H9 (cell line): ENCODE measurements around the gene RERE. TPM values are rescaled to one million over a fixed set of nuclear protein-coding genes. Genes with fewer than 3 reads are reported as not detected.

ENCODE experiments used
- DNase-seq: peaks from one replicate; pipeline ENCODE4 v3.0.0-alpha.2; 2017
- H2AFZ ChIP-seq: one replicate; pipeline ENCODE4 v1.6.1; 2013; ENCODE audit warnings: mild to moderate bottlenecking, low read length, control low read depth, moderate library complexity
- H2AK5ac ChIP-seq: 2 replicates; pipeline ENCODE4 v1.6.1; 2013; ENCODE audit warnings: low read length, control low read depth, mixed read lengths; ENCODE audit not compliant: insufficient read length
- H2BK120ac ChIP-seq: one replicate; pipeline ENCODE4 v1.6.1; 2013; ENCODE audit warnings: low read depth, mild to moderate bottlenecking, low read length, control low read depth, inconsistent platforms; ENCODE audit not compliant: poor library complexity, severe bottlenecking
- H2BK12ac ChIP-seq: 2 replicates; pipeline ENCODE4 v1.6.1; 2013; ENCODE audit warnings: low read length, control low read depth, mixed read lengths, low read depth; ENCODE audit not compliant: insufficient read length
- H2BK15ac ChIP-seq: 2 replicates; pipeline ENCODE4 v1.6.1; 2013; ENCODE audit warnings: low read depth, low read length, control low read depth
- H2BK20ac ChIP-seq: one replicate; pipeline ENCODE4 v1.6.1; 2013; ENCODE audit warnings: low read depth, mild to moderate bottlenecking, low read length, control low read depth, inconsistent platforms; ENCODE audit not compliant: poor library complexity, severe bottlenecking
- H2BK5ac ChIP-seq: 2 replicates; pipeline ENCODE4 v1.6.1; 2013; ENCODE audit warnings: low read length, control low read depth, mixed read lengths; ENCODE audit not compliant: insufficient read length
- H3K14ac ChIP-seq: 2 replicates; pipeline ENCODE4 v1.6.1; 2013; ENCODE audit warnings: low read length, control low read depth; ENCODE audit not compliant: insufficient read depth
- H3K18ac ChIP-seq: 2 replicates; pipeline ENCODE4 v1.6.1; 2013; ENCODE audit warnings: low read depth, mild to moderate bottlenecking, mixed read lengths, low read length, control low read depth; ENCODE audit not compliant: insufficient read length
- H3K23ac ChIP-seq: 2 replicates; pipeline ENCODE4 v1.6.1; 2013; ENCODE audit warnings: low read length, control low read depth, mixed read lengths, low read depth; ENCODE audit not compliant: insufficient read length
- H3K23me2 ChIP-seq: 2 replicates; pipeline ENCODE4 v1.6.1; 2013; ENCODE audit warnings: low read depth, mild to moderate bottlenecking, mixed read lengths, low read length, control low read depth; ENCODE audit not compliant: insufficient read length, poor library complexity, severe bottlenecking
- H3K27ac ChIP-seq: 2 replicates; pipeline ENCODE4 v1.5.1; 2013; ENCODE audit warnings: low read length, control low read depth, mixed read lengths, low read depth; ENCODE audit not compliant: insufficient read length
- H3K27me3 ChIP-seq: 2 replicates; pipeline ENCODE4 v1.6.1; 2013; ENCODE audit warnings: low read length, control low read depth, inconsistent platforms; ENCODE audit not compliant: insufficient read depth
- H3K4ac ChIP-seq: 2 replicates; pipeline ENCODE4 v1.6.1; 2013; ENCODE audit warnings: low read depth, mild to moderate bottlenecking, control low read depth, inconsistent platforms, low read length, moderate library complexity
- H3K4me1 ChIP-seq: 2 replicates; pipeline ENCODE4 v1.6.1; 2013; ENCODE audit warnings: low read length, control low read depth, inconsistent platforms; ENCODE audit not compliant: insufficient read depth
- H3K4me2 ChIP-seq: 2 replicates; pipeline ENCODE4 v1.6.1; 2013; ENCODE audit warnings: low read length, control low read depth, mixed read lengths; ENCODE audit not compliant: insufficient read length, insufficient read depth
- H3K56ac ChIP-seq: 2 replicates; pipeline ENCODE4 v1.6.1; 2013; ENCODE audit warnings: low read depth, mild to moderate bottlenecking, mixed read lengths, low read length, control low read depth; ENCODE audit not compliant: insufficient read length
- H3K79me1 ChIP-seq: 2 replicates; pipeline ENCODE4 v1.6.1; 2013; ENCODE audit warnings: low read depth, mild to moderate bottlenecking, moderate library complexity, low read length, control low read depth, inconsistent platforms; ENCODE audit not compliant: insufficient read depth, poor library complexity, severe bottlenecking
- H3K79me2 ChIP-seq: 2 replicates; pipeline ENCODE4 v1.6.1; 2013; ENCODE audit warnings: low read length, control low read depth, inconsistent platforms; ENCODE audit not compliant: insufficient read depth
- H3K9ac ChIP-seq: 2 replicates; pipeline ENCODE4 v1.6.1; 2013; ENCODE audit warnings: low read length, control low read depth, mixed read lengths; ENCODE audit not compliant: insufficient read length; ENCODE audit errors: extremely low read depth
- H3K9me3 ChIP-seq: one replicate; pipeline ENCODE4 v1.6.1; 2013; ENCODE audit warnings: low read depth, low read length, inconsistent platforms; ENCODE audit not compliant: control insufficient read depth
- H3T11ph ChIP-seq: one replicate; pipeline ENCODE4 v1.6.1; 2013; ENCODE audit warnings: mild to moderate bottlenecking, low read length, control low read depth, inconsistent platforms
- H4K20me1 ChIP-seq: one replicate; pipeline ENCODE4 v1.6.1; 2013; ENCODE audit not compliant: control insufficient read depth, insufficient read length, insufficient read depth
- H4K5ac ChIP-seq: 2 replicates; pipeline ENCODE4 v1.6.1; 2013; ENCODE audit warnings: low read depth, mild to moderate bottlenecking, mixed read lengths, low read length, control low read depth; ENCODE audit not compliant: insufficient read length
- H4K8ac ChIP-seq: replicated peaks from 2 replicates; pipeline ENCODE4 v1.6.1; 2013; ENCODE audit warnings: low read length, control low read depth, mixed read lengths, low read depth; ENCODE audit not compliant: insufficient read length
- H4K91ac ChIP-seq: 2 replicates; pipeline ENCODE4 v1.6.1; 2013; ENCODE audit warnings: low read depth, mild to moderate bottlenecking, moderate library complexity, mixed read lengths, low read length, control low read depth; ENCODE audit not compliant: insufficient read length
- H3K27ac Mint-ChIP-seq, 3 experiments: 2 replicates in 2 of 3; 3 replicates in 1 of 3; pipeline ENCODE4 v1.8.0; 2020 to 2021; ENCODE audit warnings: mixed read lengths in 3 of 3, mild to moderate bottlenecking in 1 of 3, moderate library complexity in 1 of 3
- H3K27me3 Mint-ChIP-seq: 2 replicates; pipeline ENCODE4 v1.8.0; 2021; ENCODE audit warnings: low read depth, mild to moderate bottlenecking, moderate library complexity, mixed read lengths
- H3K36me3 Mint-ChIP-seq, 3 experiments: 2 replicates in 2 of 3; 3 replicates in 1 of 3; pipeline ENCODE4 v1.8.0; 2020 to 2021; ENCODE audit warnings: low read depth in 3 of 3, mixed read lengths in 3 of 3; ENCODE audit not compliant: insufficient read depth in 1 of 3
- H3K4me1 Mint-ChIP-seq, 2 experiments: 2 replicates each; pipeline ENCODE4 v1.8.0; 2020; ENCODE audit warnings: mixed read lengths in 2 of 2
- H3K4me3 Mint-ChIP-seq, 2 experiments: 2 replicates in 1 of 2; 3 replicates in 1 of 2; pipeline ENCODE4 v1.8.0; 2020 to 2021; ENCODE audit warnings: mild to moderate bottlenecking in 2 of 2, mixed read lengths in 2 of 2, moderate library complexity in 1 of 2
- H3K9me3 Mint-ChIP-seq, 2 experiments: 2 replicates in 1 of 2; 3 replicates in 1 of 2; pipeline ENCODE4 v1.8.0; 2020; ENCODE audit warnings: mild to moderate bottlenecking in 2 of 2, mixed read lengths in 2 of 2, moderate library complexity in 1 of 2
- CTCF ChIP-seq: fragments of 200-600 bp; sonication (generic); conservative IDR thresholded peaks from 3 replicates; pipeline ENCODE4 v1.8.0; 2021; ENCODE audit warnings: antibody characterized with exemption, mild to moderate bottlenecking
- WGBS: extraction: QIAGEN DNeasy Blood & Tissue Kit; methylation state at CpG from one replicate; pipeline ENCODE4 v1.1.7; 2013; ENCODE audit warnings: missing lambda C conversion rate, low lambda C conversion rate, mixed read lengths; ENCODE audit not compliant: insufficient read length; ENCODE audit errors: extremely low coverage; 5-methylcytosine and 5-hydroxymethylcytosine counted together
- total RNA-seq: library from RNA; stranded (reverse); gene quantifications from 2 replicates; pipeline ENCODE4 v1.2.1, GENCODE V29; 2021

RERE gene
- total RNA-seq, 1 experiment from 2014 or later = 103 TPM

- H2BK15ac ChIP-seq = no peak overlapping the region
These were observed 22.6 kb upstream of the RERE start for GRCh38 chr1:8839990-8840389.

More at GRCh38 chr1:8839990-8840389, 22.6 kb upstream of the RERE start:
- no peak overlapping the region for H3K9ac ChIP-seq
- H3K4me1 Mint-ChIP-seq = peaks cover 3 to 4% of the 10 kb centered on the region in 2 experiments; a peak in 2 of 4 replicates
- no peak overlapping the region for H2BK120ac ChIP-seq
- no peak overlapping the region for H3K56ac ChIP-seq
- no peak overlapping the region for H3T11ph ChIP-seq
- no peak overlapping the region for H3K4me2 ChIP-seq
- H2AK5ac ChIP-seq = no peak overlapping the region
- no peak overlapping the region for H3K14ac ChIP-seq
- H3K27ac Mint-ChIP-seq = no peak overlapping the region
- no peaks in the 10 kb centered on the region for H4K20me1 ChIP-seq
- H3K9me3 Mint-ChIP-seq = peaks cover 3 to 5% of the 10 kb centered on the region in 2 experiments; a peak in 4 of 5 replicates
- H4K5ac ChIP-seq = no peak overlapping the region
- H3K79me1 ChIP-seq = no peaks in the 10 kb centered on the region
- no peak overlapping the region for H3K4ac ChIP-seq
- H3K27me3 Mint-ChIP-seq = no peaks in the 10 kb centered on the region; the same call in 1 of the 2 replicates
- no peak overlapping the region for H3K23ac ChIP-seq
- H3K79me2 ChIP-seq = no peaks in the 10 kb centered on the region
- DNase-seq = no peak
- H3K27ac ChIP-seq = no peak overlapping the region
- no peak overlapping the region for H3K18ac ChIP-seq
- H3K23me2 ChIP-seq = no peaks in the 10 kb centered on the region
- no peaks in the 10 kb centered on the region for H3K4me1 ChIP-seq
- no peaks in the 10 kb centered on the region for H3K27me3 ChIP-seq
- TF ChIP-seq CTCF = no peak
- peaks cover 0 to 3% (median 0%) of the 10 kb centered on the region in 3 experiments; a peak in 1 of 7 replicates for H3K36me3 Mint-ChIP-seq
- no peak overlapping the region for H2BK12ac ChIP-seq
- H3K4me3 Mint-ChIP-seq = no peak overlapping the region
- H2BK5ac ChIP-seq = no peak overlapping the region
- no peak overlapping the region for H4K91ac ChIP-seq
- no peak overlapping the region for H2AFZ ChIP-seq
- no peaks in the 10 kb centered on the region for H3K9me3 ChIP-seq
- no peak overlapping the region for H2BK20ac ChIP-seq
- no peak overlapping the region for H4K8ac ChIP-seq
- no CpG with 5 or more reads among the region's 7 CpGs for WGBS
